Stimulated activated CD8-positive, alpha-beta memory T cell treated with anti-CD3 and anti-CD28 coated beads, Interleukin-12 subunit alpha, Interleukin-12 subunit beta, amount 100 ng/mL, for 24 hours (primary cell): ENCODE data around the gene FHOD3.
"Not testable (repeated sequence)": the region's sequence is repeated elsewhere in the genome, so short reads cannot be mapped to it uniquely, and the experiment has no call there.

ENCODE experiments used
- DNase-seq: peaks from one replicate; pipeline ENCODE4 v3.0.0-alpha.2; 2020; ENCODE audit errors: extremely low read depth

FHOD3 gene

DNA sequence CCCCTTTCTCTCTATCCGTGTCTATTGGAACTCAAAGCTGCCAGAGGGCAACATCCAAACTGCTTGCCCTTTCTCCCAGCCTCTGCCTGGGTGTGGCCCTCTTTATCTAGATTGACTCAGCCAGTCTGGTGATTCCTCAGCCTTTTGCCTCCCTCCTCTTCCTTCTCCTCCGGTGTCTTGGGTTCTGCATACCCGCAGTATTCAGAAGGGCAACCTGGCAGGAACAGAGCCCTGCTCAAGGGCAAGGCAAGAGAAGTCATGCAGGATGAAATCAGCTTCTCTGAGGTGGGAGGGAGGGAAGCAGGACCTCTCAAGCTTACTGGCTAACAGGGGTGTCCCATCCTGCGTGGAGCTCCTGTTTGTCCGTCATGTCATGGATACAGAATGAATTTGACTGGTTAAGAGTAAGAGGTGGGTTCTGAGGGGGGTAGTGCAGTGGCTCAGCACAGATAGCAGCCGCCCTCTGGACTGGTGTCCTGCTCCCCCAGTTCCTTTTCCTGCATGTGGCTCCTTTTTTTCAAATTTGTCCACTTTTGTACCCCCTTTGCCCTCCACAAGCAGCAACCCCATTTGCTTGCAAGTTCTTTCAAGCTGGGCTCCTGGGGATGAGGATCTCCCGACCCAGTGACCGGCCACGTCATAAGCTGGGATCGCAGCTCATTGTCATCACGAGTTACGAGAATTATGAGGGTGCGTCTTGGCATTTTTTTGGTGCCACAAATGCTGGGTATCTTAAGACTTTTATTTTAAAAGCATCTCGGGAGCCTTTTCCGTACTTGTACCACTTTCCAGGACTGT lies 154.1 kb downstream of the FHOD3 start:
- no peak for DNase-seq

DNA sequence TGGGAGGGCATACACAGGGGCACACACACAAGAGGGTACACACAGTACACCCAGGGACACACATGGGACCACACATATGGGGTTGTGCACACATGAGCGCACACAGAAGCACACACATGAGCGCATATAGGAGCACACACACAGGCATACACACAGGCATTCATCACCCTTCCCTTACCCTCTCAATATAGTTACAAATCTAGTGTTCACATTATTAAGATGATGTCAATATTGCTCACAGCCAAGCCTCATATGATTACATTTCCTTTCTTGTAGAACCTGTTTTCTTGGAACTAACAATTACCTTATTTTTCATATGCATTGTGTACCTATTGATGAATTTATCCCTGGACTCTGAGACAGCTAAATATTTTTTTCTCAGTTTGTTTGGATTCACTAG lies 156.7 kb downstream of the FHOD3 start:
- no peak for DNase-seq

DNA sequence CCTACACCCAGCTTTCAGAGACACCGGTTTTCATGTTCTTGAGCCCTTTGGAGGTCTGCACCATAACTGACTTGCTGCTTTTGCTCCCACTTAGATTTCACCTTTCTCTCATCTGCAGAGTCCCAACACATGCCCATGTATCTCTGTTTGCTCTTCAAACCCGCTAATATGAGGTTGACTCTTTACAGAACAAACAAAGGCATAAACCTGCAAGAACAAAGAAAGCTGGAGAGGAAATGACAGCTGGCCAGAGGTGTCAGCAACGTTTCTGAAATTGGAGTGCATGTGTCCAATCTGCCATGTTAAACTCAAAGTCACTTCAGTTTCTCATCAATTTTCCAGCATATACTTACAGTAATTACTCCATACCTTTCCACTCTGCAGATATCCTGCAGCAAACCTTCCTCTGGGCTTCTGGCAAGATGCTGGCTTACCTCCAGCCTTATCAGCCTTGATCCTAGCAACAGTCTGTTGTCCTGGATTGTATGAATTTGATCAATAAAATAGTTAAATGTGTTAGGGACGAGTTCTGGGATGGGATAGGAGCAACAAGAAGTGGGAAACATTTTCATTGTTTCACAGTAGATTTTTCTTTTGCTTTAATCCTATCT lies 157.4 kb downstream of the FHOD3 start:
- no peak for DNase-seq

DNA sequence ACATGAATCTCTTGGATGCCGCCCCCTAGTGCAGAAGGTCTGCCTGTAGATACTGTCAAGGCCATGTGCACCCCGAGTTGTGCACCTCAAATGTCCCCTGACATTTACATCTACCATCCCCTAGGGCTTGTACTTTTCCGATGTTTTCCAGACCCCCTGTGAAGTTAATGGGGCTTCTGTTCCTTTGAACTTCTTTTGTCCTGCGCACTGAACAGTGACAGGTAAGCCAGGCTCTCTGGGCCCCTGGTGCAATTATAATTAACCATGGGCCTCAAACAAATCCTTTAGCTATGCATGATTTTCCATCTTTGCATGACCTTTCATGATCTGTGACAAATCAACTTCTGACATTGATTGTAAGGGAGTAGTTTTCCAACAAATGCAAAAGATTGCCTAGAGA lies 158.4 kb downstream of the FHOD3 start:
- no peak for DNase-seq

DNA sequence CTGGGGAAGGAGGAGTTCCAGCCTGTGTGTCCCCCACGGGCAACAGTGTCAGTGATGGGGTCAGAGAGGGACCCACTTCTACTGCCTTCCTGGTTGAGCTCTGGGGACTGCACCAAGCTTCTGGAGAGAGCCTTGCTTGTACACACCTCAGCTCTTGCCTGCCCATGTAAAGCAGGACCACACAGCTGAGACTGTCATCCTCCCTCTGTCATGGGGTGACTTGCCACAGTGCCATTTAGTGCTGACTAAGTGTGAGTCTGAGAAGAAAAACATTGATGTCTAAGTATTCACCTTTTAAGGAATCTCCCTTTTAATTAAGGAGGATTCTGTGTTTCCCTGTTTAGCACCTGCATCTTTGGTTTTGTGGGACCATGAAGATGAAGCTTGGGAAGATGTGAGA lies 159.1 kb downstream of the FHOD3 start:
- DNase-seq: no peak

DNA sequence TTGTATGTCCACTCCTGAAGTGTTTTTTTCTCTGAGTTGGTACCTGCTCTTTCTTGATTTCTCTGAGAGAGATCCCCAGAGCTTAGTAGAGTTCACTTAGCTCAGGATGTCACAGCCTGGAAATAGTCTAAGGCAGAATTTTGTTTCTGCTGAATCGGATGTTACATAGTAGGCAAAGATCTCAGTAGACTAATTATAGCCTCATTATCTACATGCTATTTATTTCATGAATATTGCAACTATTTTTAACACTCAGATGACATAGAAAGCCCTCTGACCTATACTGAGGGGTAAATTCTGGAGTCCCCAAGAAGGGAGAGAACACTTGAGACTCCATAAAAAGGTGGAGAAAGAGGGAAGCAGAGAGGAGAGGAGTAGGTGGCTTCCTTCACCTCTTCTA lies 160.2 kb downstream of the FHOD3 start:
- DNase-seq: no peak

DNA sequence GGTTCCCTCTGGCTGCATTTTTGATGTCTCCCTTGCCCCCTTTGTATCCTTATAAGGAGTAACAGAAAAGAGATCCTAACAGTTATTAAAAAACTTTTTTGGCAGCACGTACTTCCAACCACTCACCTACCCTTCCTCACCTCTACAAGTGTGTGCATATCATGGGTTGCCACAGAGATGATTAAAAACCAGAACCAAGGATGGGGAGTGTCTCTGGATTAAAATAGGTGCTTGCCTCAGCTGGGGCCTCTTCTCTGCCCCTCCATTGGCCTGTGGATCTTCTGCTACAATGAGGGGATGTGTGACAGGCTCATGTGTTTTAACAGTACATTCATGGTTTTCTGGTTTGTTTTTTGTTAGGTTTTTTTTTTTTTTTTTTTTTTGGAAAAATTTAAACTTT lies 160.8 kb downstream of the FHOD3 start:
- no peak for DNase-seq

DNA sequence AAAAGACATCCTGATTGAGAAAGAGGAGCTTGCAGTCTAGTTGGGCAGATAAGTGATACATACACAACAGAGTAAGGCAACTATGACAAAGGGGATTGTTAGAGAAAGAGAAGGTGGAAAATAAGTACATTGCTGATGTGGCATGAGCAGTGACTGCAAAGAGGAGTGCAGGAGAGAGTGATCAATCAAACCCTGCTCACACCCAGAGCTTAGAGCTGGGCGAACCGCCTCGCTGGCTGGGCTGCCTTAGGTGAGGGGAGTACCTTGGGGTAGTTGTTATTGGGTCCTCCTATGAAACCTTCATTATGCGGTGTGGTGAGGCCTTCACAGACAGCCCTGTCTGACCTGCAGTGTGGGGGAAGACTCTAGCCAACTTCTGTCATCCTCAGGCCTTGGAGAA lies 161.7 kb downstream of the FHOD3 start:
- DNase-seq: no peak

DNA sequence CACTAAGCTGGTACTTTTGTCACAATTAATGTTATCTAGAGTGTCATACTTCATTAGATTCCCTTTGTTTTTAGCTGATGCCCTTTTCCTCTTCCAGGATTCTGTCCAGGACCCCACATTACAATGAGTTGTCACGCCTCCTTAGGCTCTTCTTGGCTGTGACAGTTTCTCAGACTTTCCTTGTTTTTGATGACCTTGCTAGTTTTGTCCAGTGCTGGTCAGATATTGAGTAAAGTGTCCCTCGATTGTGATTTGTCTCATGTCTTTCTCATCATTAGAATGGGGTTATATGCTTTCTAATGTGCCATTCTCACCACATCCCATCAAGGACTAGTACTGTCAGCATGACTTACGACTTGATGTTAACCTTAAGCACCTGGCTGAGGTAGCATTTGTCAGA lies 162.3 kb downstream of the FHOD3 start:
- no peak for DNase-seq

DNA sequence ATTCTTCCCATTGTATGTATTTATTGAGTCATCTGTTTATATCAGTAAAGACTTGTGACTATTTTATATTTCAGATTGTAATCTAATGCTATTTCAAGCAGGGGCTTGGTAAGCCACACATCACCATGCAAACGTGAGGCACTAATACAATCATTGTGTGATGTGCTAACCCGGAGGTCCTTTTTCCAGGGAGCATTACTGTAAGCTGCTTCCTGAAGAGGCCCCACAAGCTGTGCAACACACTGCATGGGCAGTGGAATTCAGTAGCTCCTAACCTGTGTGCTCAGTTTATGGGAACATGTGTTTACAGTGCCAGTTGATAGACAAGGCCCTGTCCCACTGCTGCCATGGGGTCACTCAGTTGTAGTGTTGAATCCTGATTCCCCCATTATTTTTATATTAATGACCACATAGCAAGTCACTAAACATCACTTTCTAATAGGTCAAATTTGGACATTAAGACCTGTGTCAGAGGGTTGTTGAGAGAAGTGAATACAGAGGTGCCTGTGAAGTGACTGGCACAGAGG lies 162.9 kb downstream of the FHOD3 start:
- DNase-seq: no peak

DNA sequence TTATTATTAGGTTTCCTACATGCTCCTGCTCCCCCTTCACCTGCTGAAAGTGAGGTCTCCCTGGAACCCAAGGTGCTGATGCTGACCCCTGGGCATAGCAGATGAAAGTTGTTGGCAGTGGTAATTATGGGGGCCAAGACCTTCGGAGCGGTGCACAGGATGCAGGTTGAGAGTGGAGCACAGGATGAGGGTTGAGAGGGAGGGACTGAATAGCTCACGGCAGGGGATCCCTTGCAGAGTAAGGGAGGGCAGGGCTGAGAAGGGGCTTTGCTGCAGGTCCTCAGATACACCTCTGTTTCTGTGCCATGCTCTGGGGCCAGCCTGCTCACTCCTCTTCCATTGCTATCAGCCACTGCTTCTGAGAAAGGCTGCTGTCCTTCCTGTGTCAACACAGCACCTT lies 163.3 kb downstream of the FHOD3 start:
- DNase-seq: no peak

DNA sequence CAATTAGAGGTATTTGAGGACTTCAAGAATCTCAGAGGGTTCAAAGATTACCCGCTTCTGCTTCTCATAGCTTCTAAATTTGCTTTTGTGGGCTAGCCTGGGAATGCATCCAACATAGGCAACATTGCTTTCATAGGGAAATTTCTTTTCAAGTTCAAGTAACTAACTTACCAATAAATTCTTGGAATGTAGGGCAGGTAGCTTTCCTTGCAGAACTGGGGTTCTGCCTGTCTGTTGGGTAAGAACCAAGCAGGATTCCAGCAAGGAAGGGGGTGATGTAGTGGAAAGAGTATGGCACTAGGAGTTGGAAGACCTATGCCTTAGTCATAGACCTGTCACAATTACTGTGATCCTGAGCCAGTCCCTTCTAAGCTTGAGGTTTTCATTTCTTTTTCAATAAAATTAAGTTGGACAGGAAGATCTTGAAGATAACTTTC lies 164.1 kb downstream of the FHOD3 start:
- no peak for DNase-seq

DNA sequence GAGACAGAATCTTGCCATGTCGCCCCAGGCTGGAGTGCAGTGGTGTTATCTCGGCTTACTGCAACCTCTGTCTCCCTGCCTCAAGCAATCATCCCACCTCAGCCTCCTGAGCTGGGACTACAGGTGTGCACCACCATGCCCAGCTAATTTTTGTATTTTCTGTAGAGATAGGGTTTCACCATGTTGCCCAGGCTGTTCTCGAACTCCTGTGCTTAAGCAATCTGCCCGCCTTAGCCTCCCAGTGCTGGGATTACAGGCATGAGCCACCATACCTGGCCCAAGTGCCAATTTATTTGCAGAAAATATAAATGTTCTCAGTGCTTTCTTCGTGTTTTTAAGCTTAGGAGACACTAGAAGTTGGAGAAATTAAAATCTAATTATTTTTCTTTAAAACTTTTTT lies 166.0 kb downstream of the FHOD3 start:
- not testable (repeated sequence) for DNase-seq

DNA sequence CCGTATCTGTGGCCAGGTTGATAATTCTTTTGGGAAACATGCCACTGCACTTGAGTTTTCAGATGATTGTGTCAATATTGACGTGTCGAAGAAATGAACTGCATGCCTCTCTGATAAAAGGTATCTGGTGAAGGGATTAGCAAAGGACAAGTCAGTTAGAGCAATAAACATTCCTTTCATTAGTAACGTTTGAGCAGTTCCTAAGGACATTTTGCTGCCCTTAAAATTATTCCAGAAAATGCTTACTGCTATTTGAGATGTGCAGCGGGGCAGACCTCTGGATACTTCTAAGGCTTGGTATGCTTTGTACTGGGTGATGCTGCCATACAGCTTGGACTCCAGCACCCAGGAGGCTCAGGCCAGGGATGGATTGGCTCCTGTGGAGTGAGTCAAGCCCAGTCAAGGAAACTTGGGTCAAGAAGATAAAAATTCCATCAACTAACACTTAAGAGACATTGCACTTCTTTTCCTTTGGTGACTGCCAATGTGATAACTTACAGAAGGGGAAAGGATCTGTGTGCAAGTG lies 166.7 kb downstream of the FHOD3 start:
- DNase-seq: no peak

DNA sequence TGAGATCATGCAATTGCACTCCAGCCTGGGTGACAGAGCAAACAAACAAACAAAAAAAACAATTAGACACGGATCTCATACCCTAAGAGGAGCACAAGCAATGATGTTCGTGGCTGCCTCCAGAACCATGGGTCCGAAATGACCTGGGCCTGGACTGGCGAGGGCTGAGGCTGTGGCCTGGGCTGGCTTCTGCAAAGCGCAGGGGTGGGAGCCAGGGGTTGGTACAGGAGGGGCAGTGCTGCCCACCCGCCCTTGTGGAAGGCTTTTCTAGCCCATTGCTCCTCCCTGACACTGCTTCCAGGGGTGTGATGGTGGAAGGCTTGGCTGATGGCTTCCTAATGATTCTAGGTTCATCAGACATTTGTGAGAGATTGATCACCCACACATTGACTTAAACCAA lies 167.8 kb downstream of the FHOD3 start:
- DNase-seq: no peak

DNA sequence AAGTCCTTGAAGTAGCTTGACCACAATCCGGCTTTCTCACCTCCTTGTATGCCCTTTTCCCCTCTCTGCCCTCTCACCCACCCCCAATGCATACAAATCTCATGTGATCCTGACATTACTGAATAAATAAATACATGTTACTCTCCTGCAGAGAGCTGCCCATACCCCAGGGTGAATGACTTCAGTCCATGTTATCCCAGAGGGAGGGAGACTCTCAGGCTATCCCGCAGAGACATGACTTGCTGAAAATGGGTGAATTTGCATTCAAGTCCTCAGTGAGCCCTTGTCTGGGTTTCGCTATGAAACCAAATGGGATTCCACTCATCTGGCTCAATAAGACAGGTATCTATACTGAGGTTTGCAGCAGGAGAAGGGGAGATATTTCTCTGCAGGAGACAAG lies 168.5 kb downstream of the FHOD3 start:
- DNase-seq: no peak

DNA sequence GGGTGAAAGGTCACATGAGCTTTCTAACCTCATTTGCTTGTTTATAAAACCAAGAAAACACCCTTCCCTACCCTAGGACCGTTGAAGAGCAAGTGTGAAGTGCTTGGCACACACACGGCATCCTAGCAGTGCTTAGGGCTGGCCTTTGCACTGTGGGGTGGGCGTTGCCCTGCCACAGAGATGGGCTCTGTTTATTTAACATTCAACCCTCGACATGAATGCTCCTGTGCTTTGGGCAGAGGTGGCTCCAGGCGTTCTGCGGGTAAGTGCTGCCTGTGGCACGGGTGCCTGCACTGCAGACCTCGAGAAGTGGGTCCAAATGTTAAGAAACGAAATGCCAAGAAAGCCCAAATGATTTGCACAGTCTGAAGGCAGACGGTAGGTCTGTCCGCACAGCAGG lies 170.1 kb downstream of the FHOD3 start:
- no peak for DNase-seq

DNA sequence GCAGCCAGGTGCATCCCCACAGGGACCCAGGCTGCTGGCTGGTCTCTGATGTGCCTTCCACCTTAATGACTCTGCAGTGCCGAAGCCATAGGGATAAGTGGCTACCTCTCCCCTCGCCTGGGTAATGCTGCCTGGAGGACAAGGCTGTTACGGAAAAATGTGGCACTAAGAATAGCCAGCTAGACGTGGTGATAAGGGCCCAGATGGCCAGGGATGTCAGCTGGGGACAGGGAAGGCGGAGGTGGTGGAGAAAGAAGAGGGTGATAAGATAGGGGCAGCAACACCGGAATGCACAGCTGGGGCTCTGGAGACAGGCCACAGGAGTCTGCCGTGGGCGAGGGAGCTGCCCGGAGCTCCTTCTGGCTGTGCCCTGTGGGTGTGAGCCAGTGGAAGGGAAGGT lies 170.6 kb downstream of the FHOD3 start:
- no peak for DNase-seq

DNA sequence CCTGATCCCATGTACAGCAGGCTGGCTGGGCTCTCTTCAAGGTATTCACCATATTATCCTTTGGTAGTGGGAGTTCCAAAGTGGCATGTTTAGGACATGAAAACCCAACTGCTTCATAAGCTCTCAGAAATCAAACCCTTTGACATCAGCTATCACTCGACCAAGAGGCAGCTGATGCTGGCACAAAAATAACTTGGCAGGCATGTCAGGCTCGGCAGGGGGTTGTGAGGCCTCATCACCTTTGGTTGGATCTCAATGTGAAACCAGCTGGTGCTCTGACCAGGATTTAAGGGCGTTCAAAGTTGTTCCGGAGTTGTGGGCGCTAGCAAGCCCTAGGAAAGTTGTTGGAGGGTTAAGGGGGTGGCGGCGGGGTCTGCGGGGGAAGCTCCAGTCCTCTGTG lies 171.9 kb downstream of the FHOD3 start:
- no peak for DNase-seq

DNA sequence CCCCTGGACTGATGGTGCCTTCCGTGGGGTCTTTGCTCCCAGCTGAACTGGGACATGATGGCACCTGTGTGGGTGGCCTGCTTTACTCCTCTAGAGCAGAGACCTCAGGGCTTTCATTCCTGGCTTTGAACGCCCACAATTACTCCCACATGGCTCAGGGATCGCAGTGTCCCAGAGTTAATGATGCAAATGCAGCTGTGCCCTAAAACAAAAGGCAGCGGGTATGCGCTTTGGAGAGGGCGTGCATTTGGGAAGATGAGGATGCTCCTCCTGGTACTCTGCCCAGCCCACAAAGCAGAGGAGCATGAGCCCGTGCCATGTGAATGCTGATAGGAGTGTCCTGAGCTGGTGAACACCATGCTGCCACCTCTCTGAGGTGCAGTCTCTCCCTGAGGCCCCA lies 173.4 kb downstream of the FHOD3 start:
- no peak for DNase-seq

DNA sequence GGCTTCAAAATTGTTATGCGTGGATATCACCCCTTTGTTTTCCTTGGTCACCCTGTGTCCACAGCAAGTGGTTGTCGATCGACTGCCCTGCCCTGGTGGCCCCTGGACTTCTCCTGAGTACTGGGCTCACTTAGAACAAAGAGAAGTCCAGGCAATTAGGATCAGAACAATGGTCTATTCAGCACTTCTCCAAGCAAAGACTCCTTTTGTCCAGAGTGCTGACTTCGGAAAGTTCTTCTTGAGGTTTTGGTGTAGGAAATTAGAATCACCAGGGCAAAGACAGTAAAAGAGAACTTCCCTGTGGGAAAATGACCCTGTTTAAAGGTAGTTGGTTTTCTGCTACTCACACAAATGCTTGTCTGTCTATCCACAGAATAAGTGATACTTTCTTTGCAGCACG lies 173.9 kb downstream of the FHOD3 start:
- no peak for DNase-seq

DNA sequence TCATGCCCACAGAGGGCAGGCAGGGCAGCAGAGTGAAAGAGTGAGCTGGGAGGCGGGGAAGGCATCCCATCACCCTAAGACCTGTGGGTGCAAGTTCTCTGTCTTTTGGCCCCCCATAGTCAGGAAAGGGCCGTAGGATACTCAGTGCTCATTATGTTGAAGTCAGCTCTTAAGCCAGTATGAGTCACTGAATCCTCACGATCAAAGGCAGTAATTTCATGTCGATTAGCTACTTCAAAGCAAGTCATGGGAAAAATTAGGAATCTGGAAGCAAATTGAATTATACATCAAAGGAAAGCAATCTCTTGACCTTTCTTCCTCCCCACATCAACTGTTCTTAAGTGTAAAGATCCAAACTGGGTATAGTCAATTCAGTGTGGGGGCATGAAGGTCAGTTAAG lies 178.9 kb downstream of the FHOD3 start:
- DNase-seq: no peak

DNA sequence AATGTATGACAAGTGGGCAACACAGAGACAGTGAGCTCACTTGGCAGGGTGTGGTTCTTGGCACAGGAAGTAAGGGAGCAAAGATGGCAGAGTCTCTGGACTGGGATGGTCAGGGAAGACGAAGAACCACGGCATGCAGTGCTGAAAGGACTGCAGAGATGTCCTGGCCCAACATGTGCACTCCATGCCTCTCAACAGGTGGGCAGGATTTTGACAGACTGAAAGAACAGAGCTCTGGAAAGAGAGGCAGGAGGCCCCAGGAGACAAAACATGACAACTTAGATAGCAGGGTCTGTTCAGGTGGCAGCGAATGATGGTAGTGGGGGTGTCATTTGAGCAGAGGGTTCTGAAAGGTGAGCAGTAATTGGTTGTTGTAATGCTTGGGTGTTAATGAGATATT lies 180.3 kb downstream of the FHOD3 start:
- DNase-seq: no peak
